Fibroblast of lung (primary cell): Measurements from ENCODE around the gene RHBG.

Experiments used
- CTCF ChIP-seq, 2 donors: IDR thresholded peaks in 1 of 2; conservative IDR thresholded peaks in 1 of 2; 1 replicate in 1 of 2; 2 replicates in 1 of 2; pipeline ENCODE4 v1.5.1; 2011 to 2012; ENCODE audit warnings: low read length in 2 of 2, control low read depth in 1 of 2, inconsistent platforms in 1 of 2, low read depth in 1 of 2, mild to moderate bottlenecking in 1 of 2
- EZH2 ChIP-seq: IDR thresholded peaks from 2 replicates; pipeline ENCODE4 v1.5.1; 2012; ENCODE audit warnings: low read length, control low read depth, mild to moderate bottlenecking; ENCODE audit errors: missing control alignments

- TF ChIP-seq CTCF (conservative IDR thresholded peaks at IDR 0.05 in 1 of 2, IDR thresholded peaks at IDR 0.05 in 1 of 2; ENCODE audit: low read depth in 1 of 2, low read length in 2 of 2) (no peak), EZH2 (no peak)
Observed at GRCh38 chr1:156378557-156378956, 9.5 kb downstream of the RHBG start.
